Gastroesophageal sphincter (tissue), 4 donors: ENCODE results near the gene STK32B. TPM values are rescaled to one million over a fixed set of nuclear protein-coding genes. Genes with fewer than 3 reads are reported as not detected.

Experiments
- ATAC-seq: fragments of 150-250 bp; one replicate; pipeline ENCODE4 v1.9.1; 2016; ENCODE audit warnings: mild to moderate bottlenecking, moderate library complexity
- H3K27ac ChIP-seq, 4 donors: fragments of 200-600 bp; sonication (generic) in 3 of 4; 1 replicate in 3 of 4; 2 replicates in 1 of 4; pipeline ENCODE4 v1.5.1; 2016 to 2019
- H3K27me3 ChIP-seq: fragments of 200-600 bp; sonication (generic); one replicate; pipeline ENCODE4 v1.5.1; 2019
- H3K36me3 ChIP-seq, 2 donors: fragments of 200-600 bp; sonication (generic); one replicate each; pipeline ENCODE4 v1.5.1; 2019; ENCODE audit warnings: control low read depth in 1 of 2
- H3K4me1 ChIP-seq, 3 donors: fragments of 200-600 bp; sonication (generic); 1 replicate in 2 of 3; 2 replicates in 1 of 3; pipeline ENCODE4 v1.5.1; 2016 to 2019; ENCODE audit warnings: control low read depth in 2 of 3
- H3K4me3 ChIP-seq, 2 donors: fragments of 200-600 bp; sonication (generic); one replicate each; pipeline ENCODE4 v1.5.1; 2019; ENCODE audit warnings: mild to moderate bottlenecking in 1 of 2, moderate library complexity in 1 of 2
- H3K9me3 ChIP-seq, 3 donors: fragments of 200-600 bp; sonication (generic); one replicate each; pipeline ENCODE4 v1.5.1; 2017 to 2019; ENCODE audit warnings: control low read depth in 2 of 3
- EP300 ChIP-seq: sonication (generic); formaldehyde crosslinking; IDR thresholded peaks from one replicate; pipeline ENCODE4 v1.6.1; 2017; ENCODE audit warnings: antibody characterized with exemption, mild to moderate bottlenecking
- POLR2A ChIP-seq, 2 donors: fragments of 450-650 bp; IDR thresholded peaks; one replicate each; pipeline ENCODE4 v1.6.1; 2017; ENCODE audit warnings: antibody characterized with exemption in 2 of 2, mild to moderate bottlenecking in 2 of 2, moderate library complexity in 1 of 2
- POLR2AphosphoS5 ChIP-seq: sonication (generic); formaldehyde crosslinking; IDR thresholded peaks from one replicate; pipeline ENCODE4 v1.6.1; 2017; ENCODE audit warnings: antibody characterized with exemption
- WGBS, 2 donors: methylation state at CpG; one replicate each; pipeline ENCODE4 v1.1.5; 2018; ENCODE audit warnings: low coverage in 1 of 2; 5-methylcytosine and 5-hydroxymethylcytosine counted together
- total RNA-seq, 4 donors: library from RNA; depleted of rRNA; stranded (reverse); fragments of >200 nt; gene quantifications; one replicate each; pipeline ENCODE4 v1.1.0, GENCODE V29; 2016
- TF ChIP-seq, protein P1 (sequence below), 4 experiments: fragments of 200-600 bp in 2 of 4; fragments of 450-650 bp in 2 of 4; sonication (generic) in 1 of 4; IDR thresholded peaks; one replicate each; pipeline ENCODE4 v1.5.1; 2017 to 2019; ENCODE audit warnings: antibody characterized with exemption in 4 of 4, mild to moderate bottlenecking in 2 of 4, moderate library complexity in 2 of 4

The STK32B gene
- total RNA-seq, 4 donors from 2014 or later = 1.9 to 5.3 (median 2.4) TPM

DNA sequence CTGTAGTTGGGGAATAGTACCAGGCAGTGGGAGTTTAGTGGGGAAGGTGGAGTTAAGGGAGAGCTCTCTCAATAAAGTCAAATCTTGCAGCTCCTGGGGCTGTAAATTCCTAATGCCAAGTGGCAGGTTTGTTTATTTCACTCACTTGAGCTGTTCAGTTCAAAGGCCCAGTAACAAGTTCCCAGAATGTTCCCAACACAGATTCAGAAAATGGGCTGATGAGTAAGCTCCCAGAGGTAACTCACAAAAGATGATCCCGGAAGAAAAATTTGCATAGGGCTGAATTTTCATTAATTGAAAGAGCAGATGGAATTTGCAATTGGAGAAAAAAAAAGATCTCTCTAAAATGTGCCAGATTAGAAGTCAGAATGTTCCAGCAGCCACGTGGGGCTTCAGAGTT, 370.9 kb downstream of the STK32B start:
- WGBS, 2 donors = 56 to 76% methylated on average over 2 of the region's 2 CpGs
- ATAC-seq = no peak
- Histone ChIP-seq H3K27me3 (no peaks in the 10 kb centered on the region), H3K36me3 (peaks cover 0 to 10% of the 10 kb centered on the region in 2 donors), H3K9me3 (peaks cover 0 to 7% (median 0%) of the 10 kb centered on the region in 3 donors), H3K27ac (no peak overlapping the region), H3K4me3 (no peak overlapping the region), H3K4me1 (no peaks in the 10 kb centered on the region)
- TF ChIP-seq POLR2A (IDR thresholded peaks at IDR 0.05) (no peak), EP300 (no peak), POLR2AphosphoS5 (no peak)
- TF ChIP-seq, protein P1, sequence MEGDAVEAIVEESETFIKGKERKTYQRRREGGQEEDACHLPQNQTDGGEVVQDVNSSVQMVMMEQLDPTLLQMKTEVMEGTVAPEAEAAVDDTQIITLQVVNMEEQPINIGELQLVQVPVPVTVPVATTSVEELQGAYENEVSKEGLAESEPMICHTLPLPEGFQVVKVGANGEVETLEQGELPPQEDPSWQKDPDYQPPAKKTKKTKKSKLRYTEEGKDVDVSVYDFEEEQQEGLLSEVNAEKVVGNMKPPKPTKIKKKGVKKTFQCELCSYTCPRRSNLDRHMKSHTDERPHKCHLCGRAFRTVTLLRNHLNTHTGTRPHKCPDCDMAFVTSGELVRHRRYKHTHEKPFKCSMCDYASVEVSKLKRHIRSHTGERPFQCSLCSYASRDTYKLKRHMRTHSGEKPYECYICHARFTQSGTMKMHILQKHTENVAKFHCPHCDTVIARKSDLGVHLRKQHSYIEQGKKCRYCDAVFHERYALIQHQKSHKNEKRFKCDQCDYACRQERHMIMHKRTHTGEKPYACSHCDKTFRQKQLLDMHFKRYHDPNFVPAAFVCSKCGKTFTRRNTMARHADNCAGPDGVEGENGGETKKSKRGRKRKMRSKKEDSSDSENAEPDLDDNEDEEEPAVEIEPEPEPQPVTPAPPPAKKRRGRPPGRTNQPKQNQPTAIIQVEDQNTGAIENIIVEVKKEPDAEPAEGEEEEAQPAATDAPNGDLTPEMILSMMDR (IDR thresholded peaks at IDR 0.05) = no peak

DNA sequence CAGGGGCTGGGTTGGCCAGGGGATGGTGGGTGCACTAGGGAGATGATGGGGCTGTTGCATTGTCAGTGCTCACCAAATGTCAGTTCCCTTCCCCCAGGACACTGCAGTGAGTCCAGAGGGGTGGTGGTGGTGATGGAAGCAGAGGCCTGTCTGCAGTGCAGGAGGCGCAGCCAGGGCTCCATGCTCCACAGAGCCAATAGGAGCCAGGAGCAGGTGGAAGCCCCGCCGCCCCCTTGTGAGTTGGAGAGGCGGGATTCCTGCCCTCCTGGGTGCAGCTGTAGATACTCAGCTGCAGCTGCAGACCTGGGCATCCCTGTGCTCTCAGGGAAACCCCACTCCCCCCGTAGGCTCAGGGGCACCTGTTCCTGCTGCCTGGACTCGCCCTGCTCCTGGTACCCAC, 372.4 kb downstream of the STK32B start:
- TF ChIP-seq EP300 (no peak), POLR2A (IDR thresholded peaks at IDR 0.05) (no peak), POLR2AphosphoS5 (no peak)
- TF ChIP-seq, protein P1 (IDR thresholded peaks at IDR 0.05) = no peak
- Histone ChIP-seq H3K4me3 (no peak overlapping the region), H3K4me1 (no peaks in the 10 kb centered on the region), H3K9me3 (peaks cover 0 to 1% (median 0%) of the 10 kb centered on the region in 3 donors), H3K36me3 (no peaks in the 10 kb centered on the region), H3K27me3 (no peaks in the 10 kb centered on the region), H3K27ac (no peak overlapping the region)
- 100% methylated on average over 1 of the region's 6 CpGs; no CpG with 5 or more reads in 1 of the 2 donors for WGBS, 2 donors
- ATAC-seq = no peak

DNA sequence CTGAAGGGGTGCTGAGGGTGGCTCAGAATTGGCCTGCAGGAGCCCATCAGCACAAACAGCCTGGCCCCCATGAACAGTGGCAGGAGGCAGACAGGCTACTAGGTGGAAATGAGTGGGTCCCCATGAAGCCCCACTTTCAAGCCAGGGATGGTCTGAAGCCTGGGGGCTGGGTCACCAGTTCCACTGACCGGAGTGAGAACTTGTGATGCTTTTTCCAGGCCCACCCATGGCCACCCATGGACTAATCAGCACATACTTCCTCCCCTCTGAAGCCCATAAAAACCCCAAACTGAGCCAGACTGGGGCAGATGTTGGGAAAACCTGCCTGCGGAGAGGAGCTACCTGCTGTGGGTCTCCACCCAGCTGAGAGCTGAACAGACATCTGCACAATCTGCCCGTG, 372.9 kb downstream of the STK32B start:
- Histone ChIP-seq H3K4me3 (no peak overlapping the region), H3K36me3 (no peaks in the 10 kb centered on the region), H3K4me1 (no peaks in the 10 kb centered on the region), H3K9me3 (peaks cover 0 to 7% (median 0%) of the 10 kb centered on the region in 3 donors), H3K27me3 (no peaks in the 10 kb centered on the region), H3K27ac (no peak overlapping the region)
- TF ChIP-seq, protein P1 (IDR thresholded peaks at IDR 0.05) = no peak
- TF ChIP-seq POLR2A (IDR thresholded peaks at IDR 0.05) (no peak), EP300 (no peak), POLR2AphosphoS5 (no peak)
- 71% methylated on average over 1 of the region's 3 CpGs; no CpG with 5 or more reads in 1 of the 2 donors for WGBS, 2 donors
- no peak for ATAC-seq

DNA sequence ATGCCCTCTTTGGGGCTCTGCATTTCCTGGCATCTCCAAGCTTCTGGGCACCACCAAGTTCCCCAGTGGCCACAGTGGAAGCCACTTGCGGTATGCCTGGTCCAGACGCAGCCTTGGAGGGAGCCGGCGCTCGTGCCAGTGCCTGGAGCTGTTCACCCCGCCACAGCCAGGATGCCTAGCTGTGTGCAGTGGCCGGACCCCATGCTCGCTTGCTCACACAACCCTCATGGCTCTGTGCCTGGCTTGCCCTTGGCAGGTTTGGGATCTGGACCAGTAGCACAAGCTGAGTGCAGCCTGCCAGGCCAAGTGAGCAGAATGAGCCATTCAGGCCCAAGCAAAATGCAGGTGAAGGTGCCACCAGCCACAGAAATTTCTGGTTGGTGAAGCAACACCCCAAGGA, 373.6 kb downstream of the STK32B start:
- Histone ChIP-seq H3K27ac (no peak overlapping the region), H3K27me3 (no peaks in the 10 kb centered on the region), H3K4me1 (no peaks in the 10 kb centered on the region), H3K36me3 (no peaks in the 10 kb centered on the region), H3K9me3 (peaks cover 0 to 7% (median 0%) of the 10 kb centered on the region in 3 donors), H3K4me3 (no peak overlapping the region)
- TF ChIP-seq, protein P1 (IDR thresholded peaks at IDR 0.05) = no peak
- no peak for TF ChIP-seq EP300
- no peak for TF ChIP-seq POLR2AphosphoS5
- TF ChIP-seq POLR2A (IDR thresholded peaks at IDR 0.05) = no peak
- ATAC-seq = no peak
- WGBS, 2 donors = no CpG with 5 or more reads among the region's 8 CpGs

DNA sequence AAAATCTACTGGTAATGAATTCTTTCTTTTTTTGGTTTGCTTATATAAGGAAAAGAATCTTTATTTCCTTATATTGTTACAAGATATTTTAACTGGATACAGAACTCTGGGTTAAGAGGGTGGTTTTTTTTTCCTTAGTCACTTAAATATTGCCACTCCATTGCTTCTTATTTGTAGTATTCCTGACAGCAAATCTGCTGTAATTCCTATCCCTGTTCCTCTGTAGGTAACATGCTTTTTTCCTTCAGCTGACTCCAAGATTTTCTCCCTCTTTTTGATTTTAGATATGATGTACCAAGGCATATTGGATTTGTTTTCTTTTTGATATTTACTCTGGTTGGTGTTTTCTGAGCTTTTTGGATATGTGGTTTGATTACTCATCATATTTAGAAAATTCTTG, 378.5 kb downstream of the STK32B start:
- no peaks in the 10 kb centered on the region for H3K36me3 ChIP-seq
- TF ChIP-seq POLR2AphosphoS5 (no peak), EP300 (no peak), POLR2A (IDR thresholded peaks at IDR 0.05) (no peak)
- TF ChIP-seq, protein P1 (IDR thresholded peaks at IDR 0.05) = no peak
- H3K4me3 ChIP-seq = no peak overlapping the region
- peaks cover 0 to 17% (median 0%) of the 10 kb centered on the region in 3 donors for H3K9me3 ChIP-seq
- H3K27me3 ChIP-seq = no peaks in the 10 kb centered on the region
- ATAC-seq = no peak
- H3K4me1 ChIP-seq = no peaks in the 10 kb centered on the region
- H3K27ac ChIP-seq = no peak overlapping the region
